Gastrocnemius medialis (tissue), 4 donors: Measurements from ENCODE around the gene PHF2. TPM values are rescaled to one million over a fixed set of nuclear protein-coding genes. Genes with fewer than 3 reads are reported as not detected.

Experiments
- ATAC-seq, 2 donors: fragments of 150-250 bp; one replicate each; pipeline ENCODE4 v1.9.1; 2016
- DNase-seq, 2 donors: peaks; one replicate each; pipeline ENCODE4 v3.0.0-alpha.2; 2019
- H3K27ac ChIP-seq, 4 donors: fragments of 200-600 bp; sonication (generic); 1 replicate in 1 of 4; 2 replicates in 3 of 4; pipeline ENCODE4 v1.5.1; 2016 to 2018; ENCODE audit warnings: mild to moderate bottlenecking in 2 of 4, moderate library complexity in 1 of 4
- H3K27me3 ChIP-seq, 3 donors: fragments of 200-600 bp; sonication (generic) in 2 of 3; 1 replicate in 1 of 3; 2 replicates in 2 of 3; pipeline versions ENCODE4 v1.5.1 to v1.6.0; 2016 to 2019; ENCODE audit warnings: mild to moderate bottlenecking in 1 of 3, moderate library complexity in 1 of 3
- H3K36me3 ChIP-seq, 2 donors: fragments of 200-600 bp; sonication (generic) in 1 of 2; one replicate each; pipeline ENCODE4 v1.5.1; 2017 to 2018
- H3K4me1 ChIP-seq, 2 donors: fragments of 200-600 bp; sonication (generic) in 1 of 2; one replicate each; pipeline ENCODE4 v1.5.1; 2016 to 2017; ENCODE audit warnings: mild to moderate bottlenecking in 2 of 2
- H3K4me3 ChIP-seq, 4 donors: fragments of 200-600 bp; sonication (generic) in 3 of 4; 1 replicate in 1 of 4; 2 replicates in 3 of 4; pipeline ENCODE4 v1.5.1; 2016 to 2019; ENCODE audit warnings: mild to moderate bottlenecking in 2 of 4
- H3K9me3 ChIP-seq, 3 donors: fragments of 200-600 bp; sonication (generic) in 2 of 3; 1 replicate in 1 of 3; 2 replicates in 2 of 3; pipeline ENCODE4 v1.5.1; 2016 to 2019
- POLR2A ChIP-seq, 2 donors: fragments of 450-650 bp; IDR thresholded peaks; one replicate each; pipeline ENCODE4 v1.6.1; 2017; ENCODE audit warnings: antibody characterized with exemption in 2 of 2, mild to moderate bottlenecking in 2 of 2, moderate library complexity in 2 of 2
- in situ Hi-C, 4 donors: fragments of 200-750 bp; cut with MboI; loops; one replicate each; pipeline versions ENCODE4 v1.15.0 to v1.8.0; 2017; ENCODE audit warnings: low sequenced_read_pairs in 4 of 4
- intact Hi-C: fragments of 100-400 bp; cut with DNase I; formaldehyde crosslinking; loops from one replicate; pipeline ENCODE4 v1.15.1; 2023; ENCODE audit warnings: low total_unique reads
- total RNA-seq, 4 donors: library from RNA; depleted of rRNA; stranded (reverse); fragments of >200 nt; gene quantifications; one replicate each; pipeline versions ENCODE4 v1.1.0 to v1.2.3, GENCODE V29; 2016
- TF ChIP-seq, protein P1 (sequence below), 5 experiments: fragments of 450-650 bp in 3 of 5; fragments of 200-600 bp in 2 of 5; sonication (generic) in 2 of 5; IDR thresholded peaks in 4 of 5; conservative IDR thresholded peaks in 1 of 5; 1 replicate in 4 of 5; 2 replicates in 1 of 5; pipeline ENCODE4 v1.5.1; 2016 to 2019; ENCODE audit warnings: antibody characterized with exemption in 5 of 5, mild to moderate bottlenecking in 3 of 5, moderate library complexity in 3 of 5

The PHF2 gene
- total RNA-seq, 4 donors from 2014 or later: 18.8 to 24.3 (median 21.9) TPM

GRCh38 chr9:93681269-93682154 is 105.1 kb downstream of the PHF2 start:
- Histone ChIP-seq H3K4me1 (no peaks in the 10 kb centered on the region), H3K4me3 (no peak overlapping the region), H3K27me3 (no peaks in the 10 kb centered on the region), H3K36me3 (peaks cover 0 to 21% of the 10 kb centered on the region in 2 donors), H3K9me3 (no peaks in the 10 kb centered on the region), H3K27ac (no peak overlapping the region)
- in situ Hi-C loops (loop anchor here in 3 of 4 donors (5.0 to 25.0 kb wide), 3 partner anchors 281 to 531 kb away; no protein-coding TSS in a partner anchor), intact Hi-C loops (no loop called here)
- ATAC-seq: no peak
- DNase-seq: peak in 1 of 2 donors; percentile 7
- TF ChIP-seq POLR2A (IDR thresholded peaks at IDR 0.05): no peak
- TF ChIP-seq, protein P1, sequence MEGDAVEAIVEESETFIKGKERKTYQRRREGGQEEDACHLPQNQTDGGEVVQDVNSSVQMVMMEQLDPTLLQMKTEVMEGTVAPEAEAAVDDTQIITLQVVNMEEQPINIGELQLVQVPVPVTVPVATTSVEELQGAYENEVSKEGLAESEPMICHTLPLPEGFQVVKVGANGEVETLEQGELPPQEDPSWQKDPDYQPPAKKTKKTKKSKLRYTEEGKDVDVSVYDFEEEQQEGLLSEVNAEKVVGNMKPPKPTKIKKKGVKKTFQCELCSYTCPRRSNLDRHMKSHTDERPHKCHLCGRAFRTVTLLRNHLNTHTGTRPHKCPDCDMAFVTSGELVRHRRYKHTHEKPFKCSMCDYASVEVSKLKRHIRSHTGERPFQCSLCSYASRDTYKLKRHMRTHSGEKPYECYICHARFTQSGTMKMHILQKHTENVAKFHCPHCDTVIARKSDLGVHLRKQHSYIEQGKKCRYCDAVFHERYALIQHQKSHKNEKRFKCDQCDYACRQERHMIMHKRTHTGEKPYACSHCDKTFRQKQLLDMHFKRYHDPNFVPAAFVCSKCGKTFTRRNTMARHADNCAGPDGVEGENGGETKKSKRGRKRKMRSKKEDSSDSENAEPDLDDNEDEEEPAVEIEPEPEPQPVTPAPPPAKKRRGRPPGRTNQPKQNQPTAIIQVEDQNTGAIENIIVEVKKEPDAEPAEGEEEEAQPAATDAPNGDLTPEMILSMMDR (IDR thresholded peaks at IDR 0.05 in 4 of 5, conservative IDR thresholded peaks at IDR 0.05 in 1 of 5): no peak

GRCh38 chr9:93682155-93682968 is 106.0 kb downstream of the PHF2 start:
- peaks cover 0 to 13% of the 10 kb centered on the region in 2 donors for H3K36me3 ChIP-seq
- DNase-seq (peak in 1 of 2 donors; percentile 22), ATAC-seq (peak in 1 of 2 donors; percentile 40)
- in situ Hi-C loops: loop anchor here in 3 of 4 donors (5.0 to 25.0 kb wide), 3 partner anchors 280 to 530 kb away; no protein-coding TSS in a partner anchor
- no peak overlapping the region for H3K27ac ChIP-seq
- TF ChIP-seq POLR2A (IDR thresholded peaks at IDR 0.05): no peak
- TF ChIP-seq, protein P1 (IDR thresholded peaks at IDR 0.05 in 4 of 5, conservative IDR thresholded peaks at IDR 0.05 in 1 of 5): peak; percentile 49 to 76 (median 74)
- H3K4me3 ChIP-seq: no peak overlapping the region
- no peaks in the 10 kb centered on the region for H3K9me3 ChIP-seq
- intact Hi-C loops: no loop called here
- no peaks in the 10 kb centered on the region for H3K27me3 ChIP-seq
- H3K4me1 ChIP-seq: no peaks in the 10 kb centered on the region

DNA sequence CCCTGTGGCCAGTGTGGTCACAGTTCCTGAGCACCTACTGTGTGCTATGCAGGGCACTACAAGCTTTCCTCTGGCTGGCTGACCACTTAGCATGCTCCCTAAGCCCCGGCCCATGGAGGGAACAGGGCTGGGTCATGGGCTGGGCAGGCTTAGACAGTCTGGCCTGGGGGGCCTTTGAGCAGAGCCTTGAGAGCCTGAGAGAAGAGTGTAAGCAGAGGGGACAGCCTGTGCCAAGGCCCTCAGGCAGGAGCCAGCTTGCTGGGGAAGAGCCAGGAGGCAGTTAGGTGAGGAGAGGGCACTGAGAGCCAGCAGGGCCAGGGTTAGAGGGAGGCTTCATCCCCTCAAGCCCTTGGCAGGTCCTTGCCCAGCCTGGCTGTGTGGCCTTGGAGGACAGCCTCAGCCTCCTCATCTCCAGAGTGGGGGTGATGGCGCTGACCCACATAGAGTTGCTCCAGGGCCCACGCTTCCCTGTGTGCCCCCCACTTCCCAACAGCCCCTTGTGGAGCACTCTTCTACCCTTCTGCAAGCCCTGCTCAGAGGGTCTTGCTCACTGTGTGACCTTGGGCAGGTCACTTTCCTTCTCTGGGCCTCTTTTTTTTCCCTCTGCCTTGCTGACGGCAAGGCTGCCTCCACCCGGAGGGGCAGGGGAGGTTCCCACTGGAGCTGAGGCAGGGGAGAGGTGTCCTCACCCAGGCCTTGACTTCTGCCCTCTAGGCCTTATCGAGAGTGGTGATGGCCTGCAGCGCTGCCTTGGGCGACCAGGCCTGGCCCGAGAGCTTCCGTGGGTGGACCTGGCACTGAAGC is 107.1 kb downstream of the PHF2 start:
- Histone ChIP-seq H3K27me3 (no peaks in the 10 kb centered on the region), H3K4me1 (no peaks in the 10 kb centered on the region), H3K27ac (no peak overlapping the region), H3K9me3 (peaks cover 0 to 4% (median 0%) of the 10 kb centered on the region in 3 donors), H3K4me3 (no peak overlapping the region), H3K36me3 (peaks cover 0 to under 1% of the 10 kb centered on the region in 2 donors)
- ATAC-seq: no peak
- in situ Hi-C loops: loop anchor here in 3 of 4 donors (5.0 to 25.0 kb wide), 3 partner anchors 279 to 529 kb away; no protein-coding TSS in a partner anchor
- TF ChIP-seq, protein P1 (IDR thresholded peaks at IDR 0.05 in 4 of 5, conservative IDR thresholded peaks at IDR 0.05 in 1 of 5): no peak
- no peak for TF ChIP-seq POLR2A (IDR thresholded peaks at IDR 0.05)
- intact Hi-C loops: no loop called here
- DNase-seq: peak in 1 of 2 donors; percentile 8

GRCh38 chr9:93684161-93684765 is 107.9 kb downstream of the PHF2 start:
- H3K27ac ChIP-seq: no peak overlapping the region
- no peak for TF ChIP-seq POLR2A (IDR thresholded peaks at IDR 0.05)
- TF ChIP-seq, protein P1 (IDR thresholded peaks at IDR 0.05 in 4 of 5, conservative IDR thresholded peaks at IDR 0.05 in 1 of 5): no peak
- DNase-seq (no peak), ATAC-seq (no peak)
- no peaks in the 10 kb centered on the region for H3K4me1 ChIP-seq
- no peaks in the 10 kb centered on the region for H3K27me3 ChIP-seq
- H3K4me3 ChIP-seq: no peak overlapping the region
- in situ Hi-C loops: loop anchor here in 3 of 4 donors (5.0 to 25.0 kb wide), 3 partner anchors 278 to 528 kb away; no protein-coding TSS in a partner anchor
- intact Hi-C loops: no loop called here
- H3K36me3 ChIP-seq: no peaks in the 10 kb centered on the region
- H3K9me3 ChIP-seq: peaks cover 0 to 4% (median 0%) of the 10 kb centered on the region in 3 donors
